ENCODE data around the gene SMCP.

Gene SMCP

GRCh38 chr1:152861374-152861773 is 16.7 kb upstream of the SMCP start:
- TF ChIP-seq CTCF (IDR thresholded peaks at IDR 0.05; ENCODE audit: low read length, missing control alignments): no peak
- DNase-seq (ENCODE audit: low read depth): no peak
- no peak overlapping the region for H3K4me3 ChIP-seq (replicated peaks; ENCODE audit: low read depth, low read length)

GRCh38 chr1:152864443-152864842 is 13.7 kb upstream of the SMCP start:
- H3K4me3 ChIP-seq (replicated peaks; ENCODE audit: low read depth, low read length): no peak overlapping the region
- TF ChIP-seq CTCF (IDR thresholded peaks at IDR 0.05; ENCODE audit: low read length, missing control alignments): no peak
- no peak for DNase-seq (ENCODE audit: low read depth)

GRCh38 chr1:152866321-152866720 is 11.8 kb upstream of the SMCP start:
- no peak for TF ChIP-seq CTCF (IDR thresholded peaks at IDR 0.05; ENCODE audit: low read length, missing control alignments)
- no peak overlapping the region for H3K4me3 ChIP-seq (replicated peaks; ENCODE audit: low read depth, low read length)
- no peak for DNase-seq (ENCODE audit: low read depth)

GRCh38 chr1:152869808-152870419 is 8.2 kb upstream of the SMCP start:
- TF ChIP-seq CTCF (IDR thresholded peaks at IDR 0.05; ENCODE audit: low read length, missing control alignments): peak; percentile 90
- DNase-seq (ENCODE audit: low read depth): peak; percentile 73
- H3K4me3 ChIP-seq (replicated peaks; ENCODE audit: low read depth, low read length): no peak overlapping the region

GRCh38 chr1:152870831-152871730 is 7.0 kb upstream of the SMCP start:
- H3K4me3 ChIP-seq (replicated peaks; ENCODE audit: low read depth, low read length): no peak overlapping the region
- TF ChIP-seq CTCF (IDR thresholded peaks at IDR 0.05; ENCODE audit: low read length, missing control alignments): no peak
- peak; percentile 10 for DNase-seq (ENCODE audit: low read depth)

GRCh38 chr1:152871731-152872126 is 6.4 kb upstream of the SMCP start:
- no peak for DNase-seq (ENCODE audit: low read depth)
- H3K4me3 ChIP-seq (replicated peaks; ENCODE audit: low read depth, low read length): no peak overlapping the region
- TF ChIP-seq CTCF (IDR thresholded peaks at IDR 0.05; ENCODE audit: low read length, missing control alignments): no peak

All from fibroblast of pulmonary artery (primary cell).